Left ventricle myocardium inferior (tissue), 1 donor: Measurements from ENCODE around the gene ZBTB8A. TPM values are rescaled to one million over a fixed set of nuclear protein-coding genes. Genes with fewer than 3 reads are reported as not detected.
"Not testable (repeated sequence)": the region's sequence is repeated elsewhere in the genome, so short reads cannot be mapped to it uniquely, and the experiment has no call there.

ENCODE experiments used
- DNase-seq: peaks from one replicate; pipeline ENCODE4 v3.0.0-alpha.2; 2020
- H3K27ac ChIP-seq: fragments of 200-600 bp; replicated peaks from 2 replicates; pipeline ENCODE4 v1.8.0; 2021
- H3K27me3 ChIP-seq: fragments of 200-600 bp; 2 replicates; pipeline ENCODE4 v1.8.0; 2021; ENCODE audit warnings: low read depth
- H3K36me3 ChIP-seq: fragments of 200-600 bp; 2 replicates; pipeline ENCODE4 v1.8.0; 2021
- H3K4me1 ChIP-seq: fragments of 200-600 bp; 2 replicates; pipeline ENCODE4 v1.8.0; 2021
- H3K4me3 ChIP-seq: fragments of 200-600 bp; 2 replicates; pipeline ENCODE4 v1.8.0; 2021; ENCODE audit warnings: mild to moderate bottlenecking, moderate library complexity
- H3K9me3 ChIP-seq: fragments of 200-600 bp; replicated peaks from 2 replicates; pipeline ENCODE4 v1.8.0; 2021
- CTCF ChIP-seq: fragments of 200-600 bp; IDR thresholded peaks from 2 replicates; pipeline ENCODE4 v1.8.0; 2021; ENCODE audit warnings: antibody characterized with exemption, mild to moderate bottlenecking, borderline replicate concordance
- intact Hi-C: fragments of 100-400 bp; cut with micrococcal nuclease; formaldehyde crosslinking; loops from one replicate; pipeline ENCODE4 v1.11.0; 2022
- total RNA-seq: library from RNA; stranded (reverse); fragmentation: NEBNext Ultra II Directional; extraction: Animal tissue kit (Norgen Biotek cat#: 25700); gene quantifications from one replicate; pipeline ENCODE4 v1.2.1, GENCODE V29; 2021
- donor health status: DM: no; HTN: yes; CAD: no; lungs with severe emphysema.

Gene ZBTB8A
- total RNA-seq, 1 donor from 2014 or later: 3.4 TPM

- no peak for TF ChIP-seq CTCF
- intact Hi-C loops: no loop called here
- H3K4me3 ChIP-seq: no peak overlapping the region
- no peaks in the 10 kb centered on the region for H3K9me3 ChIP-seq
- no peaks in the 10 kb centered on the region for H3K4me1 ChIP-seq
- peaks cover 33% of the 10 kb centered on the region for H3K36me3 ChIP-seq
- no peaks in the 10 kb centered on the region for H3K27me3 ChIP-seq
- no peak for DNase-seq
- no peak overlapping the region for H3K27ac ChIP-seq
Measured at GRCh38 chr1:32554288-32554687, 15.1 kb downstream of the ZBTB8A start.

- H3K36me3 ChIP-seq: peaks cover 52% of the 10 kb centered on the region
Measured at GRCh38 chr1:32557035-32557434, 17.8 kb downstream of the ZBTB8A start.

GRCh38 chr1:32557812-32558211, 18.6 kb downstream of the ZBTB8A start:
- H3K4me1 ChIP-seq: no peaks in the 10 kb centered on the region
- peaks cover 52% of the 10 kb centered on the region for H3K36me3 ChIP-seq
- no peak for DNase-seq
- H3K27ac ChIP-seq: no peak overlapping the region
- TF ChIP-seq CTCF: no peak
- no peak overlapping the region for H3K4me3 ChIP-seq
- no peaks in the 10 kb centered on the region for H3K27me3 ChIP-seq
- H3K9me3 ChIP-seq: no peaks in the 10 kb centered on the region
- intact Hi-C loops: no loop called here

More at GRCh38 chr1:32557035-32557434, 17.8 kb downstream of the ZBTB8A start:
- intact Hi-C loops, H3K27me3 ChIP-seq, H3K27ac ChIP-seq, DNase-seq, H3K4me1 ChIP-seq, H3K9me3 ChIP-seq, H3K4me3 ChIP-seq: not testable (repeated sequence)

- intact Hi-C loops: no loop called here
- TF ChIP-seq CTCF: no peak
Measured at GRCh38 chr1:32568929-32569328, 29.7 kb downstream of the ZBTB8A start.

GRCh38 chr1:32580348-32581017, 41.3 kb downstream of the ZBTB8A start:
- no peak overlapping the region for H3K4me3 ChIP-seq
- intact Hi-C loops: no loop called here
- no peak overlapping the region for H3K27ac ChIP-seq
- DNase-seq: no peak
- H3K4me1 ChIP-seq: no peaks in the 10 kb centered on the region
- H3K27me3 ChIP-seq: no peaks in the 10 kb centered on the region
- TF ChIP-seq CTCF: no peak
- H3K9me3 ChIP-seq: no peaks in the 10 kb centered on the region
- H3K36me3 ChIP-seq: peaks cover 3% of the 10 kb centered on the region

More at GRCh38 chr1:32568929-32569328, 29.7 kb downstream of the ZBTB8A start:
- H3K27ac ChIP-seq: no peak overlapping the region
- H3K4me3 ChIP-seq: no peak overlapping the region
- H3K36me3 ChIP-seq: peaks cover 4% of the 10 kb centered on the region
- H3K4me1 ChIP-seq: no peaks in the 10 kb centered on the region
- H3K27me3 ChIP-seq: no peaks in the 10 kb centered on the region
- H3K9me3 ChIP-seq: no peaks in the 10 kb centered on the region
- DNase-seq: no peak

GRCh38 chr1:32592943-32593342, 53.7 kb downstream of the ZBTB8A start:
- H3K27ac ChIP-seq: no peak overlapping the region
- DNase-seq: no peak
- H3K4me3 ChIP-seq: no peak overlapping the region
- H3K9me3 ChIP-seq: no peaks in the 10 kb centered on the region
- peaks cover 51% of the 10 kb centered on the region for H3K36me3 ChIP-seq
- intact Hi-C loops: no loop called here
- TF ChIP-seq CTCF: no peak
- H3K4me1 ChIP-seq: peaks cover 7% of the 10 kb centered on the region
- H3K27me3 ChIP-seq: no peaks in the 10 kb centered on the region
